ENCODE measurements around the gene NPIPB12.
"Not testable (repeated sequence)": the region's sequence is repeated elsewhere in the genome, so short reads cannot be mapped to it uniquely, and the experiment has no call there.

GRCh38 chr16:29453754-29454153, 52.5 kb downstream of the NPIPB12 start:
- not testable (repeated sequence) for TF ChIP-seq EZH2 (IDR thresholded peaks at IDR 0.05; ENCODE audit: insufficient read depth, poor library complexity, severe bottlenecking); EZH2phosphoT487 (IDR thresholded peaks at IDR 0.05; ENCODE audit: insufficient read depth, low read depth)

Data from GM23248 (cell line).